ENCODE data around the gene EHF.

EHF gene

DNA sequence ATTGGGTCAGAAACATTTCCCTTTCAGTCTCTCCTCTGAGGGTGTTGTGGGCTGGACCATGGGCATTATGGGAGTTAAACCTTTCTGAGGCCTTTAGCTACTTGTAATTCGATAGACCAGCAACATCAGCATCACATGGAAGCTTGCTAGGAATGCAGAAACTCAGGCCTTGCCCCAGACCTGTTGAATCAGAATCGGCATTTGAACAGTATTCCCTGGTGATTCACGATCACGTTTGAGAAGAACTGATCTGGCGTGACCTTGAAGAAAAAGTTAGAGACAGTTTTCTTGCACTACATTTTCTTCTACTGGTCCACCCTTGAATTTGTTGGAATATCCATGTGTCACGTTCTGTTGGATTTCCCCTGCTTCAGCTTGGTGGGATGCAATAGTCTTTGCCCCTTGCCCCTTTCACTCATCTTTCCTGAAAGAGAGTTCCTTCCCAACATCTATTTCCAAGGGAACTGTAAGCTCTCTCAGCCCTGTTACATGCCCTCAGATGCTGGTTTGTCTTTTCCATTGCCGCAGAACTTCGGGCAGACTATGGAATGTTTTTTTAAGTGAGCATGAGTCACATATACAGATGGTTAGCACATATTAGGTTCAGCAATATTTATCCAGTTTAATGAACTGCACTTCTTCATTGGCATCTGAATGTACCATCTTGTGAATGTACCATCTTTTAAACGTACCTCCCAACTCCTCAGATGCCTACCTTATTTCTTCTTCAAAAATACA, 23.9 kb downstream of the EHF start:
- DNase-seq (ENCODE audit: low read depth): peak; percentile 38

DNA sequence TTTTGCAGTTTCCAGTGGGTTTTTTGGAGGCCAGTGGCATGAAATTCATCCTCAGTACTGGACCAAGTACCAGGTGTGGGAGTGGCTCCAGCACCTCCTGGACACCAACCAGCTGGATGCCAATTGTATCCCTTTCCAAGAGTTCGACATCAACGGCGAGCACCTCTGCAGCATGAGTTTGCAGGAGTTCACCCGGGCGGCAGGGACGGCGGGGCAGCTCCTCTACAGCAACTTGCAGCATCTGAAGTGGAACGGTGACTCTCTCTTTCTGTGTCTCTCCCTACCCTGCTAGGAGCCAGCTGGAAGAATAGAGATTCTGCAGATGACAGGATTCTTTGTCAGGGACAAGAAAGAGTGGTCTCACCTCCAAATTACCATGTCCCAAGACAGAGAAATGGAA, 25.5 kb downstream of the EHF start:
- no peak for DNase-seq (ENCODE audit: low read depth)

GRCh38 chr11:34647131-34647530, 26.2 kb downstream of the EHF start:
- DNase-seq (ENCODE audit: low read depth): no peak

DNA sequence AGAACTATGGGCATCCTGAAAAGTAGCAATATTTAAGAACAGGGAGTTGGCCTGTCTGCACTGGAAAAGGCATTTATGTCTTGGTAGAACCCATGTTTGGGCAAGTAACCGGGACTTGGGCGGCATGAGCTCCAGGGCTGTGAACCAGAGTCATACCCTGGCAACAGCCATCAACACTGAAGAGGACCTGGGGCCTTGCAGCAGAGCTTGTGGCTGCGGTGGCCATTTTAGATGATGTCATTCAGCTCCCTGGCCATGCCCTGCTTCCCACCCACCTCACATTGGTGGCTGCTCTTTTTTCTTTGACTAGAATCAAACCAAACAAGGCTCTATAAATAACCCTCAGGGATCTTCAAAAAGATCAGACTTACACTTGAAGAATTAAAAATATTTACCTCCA, 26.6 kb downstream of the EHF start:
- DNase-seq (ENCODE audit: low read depth): no peak

GRCh38 chr11:34648036-34648435, 27.1 kb downstream of the EHF start:
- no peak for DNase-seq (ENCODE audit: low read depth)

- no peak for DNase-seq (ENCODE audit: low read depth)
Measured at GRCh38 chr11:34649597-34649996, 28.7 kb downstream of the EHF start.

DNA sequence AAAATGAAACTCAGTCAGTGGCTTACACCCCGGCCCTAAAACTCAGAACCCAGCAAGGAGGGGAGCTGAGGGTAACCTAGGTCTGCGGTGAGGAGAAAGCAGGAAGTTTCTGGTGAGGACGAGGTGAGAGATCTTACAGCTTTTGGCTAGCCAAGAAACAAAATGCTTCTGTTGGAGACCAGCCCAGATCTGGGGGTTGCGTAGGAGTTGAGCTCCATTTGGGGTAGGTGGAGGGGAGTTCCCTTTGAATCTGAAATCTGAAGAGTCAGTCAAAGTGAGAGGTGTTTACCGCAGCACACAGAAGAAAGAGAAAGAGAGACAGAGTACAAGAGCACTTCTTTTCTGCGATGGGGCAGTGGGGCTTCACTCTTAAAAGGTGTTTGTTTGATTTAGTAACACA, 29.6 kb downstream of the EHF start:
- DNase-seq (ENCODE audit: low read depth): no peak

- DNase-seq (ENCODE audit: low read depth): no peak
Measured at GRCh38 chr11:34651551-34651950, 30.7 kb downstream of the EHF start.

- no peak for DNase-seq (ENCODE audit: low read depth)
Measured at GRCh38 chr11:34652191-34652973, 31.5 kb downstream of the EHF start.

- DNase-seq (ENCODE audit: low read depth): no peak
Measured at GRCh38 chr11:34653031-34653430, 32.1 kb downstream of the EHF start.

- peak; percentile 71 for DNase-seq (ENCODE audit: low read depth)
Measured at GRCh38 chr11:34653851-34654482, 33.1 kb downstream of the EHF start.

DNA sequence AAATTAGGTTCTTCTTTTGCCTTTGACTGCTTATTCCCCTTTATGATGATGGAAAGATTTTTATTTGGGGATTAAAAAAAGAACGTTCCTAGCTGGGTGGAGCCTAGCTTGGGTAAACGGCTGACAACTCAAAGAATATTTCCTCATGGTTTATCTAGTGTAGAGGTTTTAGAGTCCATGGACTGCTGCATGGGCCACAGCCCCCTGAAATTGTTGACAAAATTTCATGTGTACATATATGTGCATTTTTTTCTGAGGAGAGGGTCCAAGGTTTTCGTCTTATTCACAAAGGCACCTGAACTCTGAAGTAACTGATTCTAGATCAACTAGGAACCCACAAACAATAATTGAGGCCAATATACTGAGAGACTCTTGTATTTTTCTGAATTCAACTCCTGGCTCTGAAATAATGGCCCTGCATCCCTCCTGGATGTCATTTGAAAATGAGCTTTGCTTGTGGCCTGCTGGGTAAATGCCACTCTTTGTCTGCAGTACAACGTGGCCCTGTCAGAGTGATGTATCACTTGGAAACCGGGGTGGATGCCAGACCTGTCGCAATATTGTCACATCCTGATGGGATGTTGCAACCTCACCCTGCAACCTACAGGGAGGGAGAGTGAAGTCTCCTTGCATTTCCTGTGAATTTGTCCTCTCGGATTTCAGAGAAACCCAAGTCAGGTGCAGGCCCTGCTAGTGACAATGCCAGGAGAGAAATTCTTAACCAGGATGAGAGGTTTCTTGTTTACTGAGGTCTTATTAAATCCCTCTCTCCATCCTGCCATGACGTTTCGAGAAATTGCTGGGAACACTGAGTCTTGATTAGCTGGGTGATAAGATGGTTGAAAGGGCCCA, 33.8 kb downstream of the EHF start:
- DNase-seq (ENCODE audit: low read depth): peak; percentile 26

- no peak for DNase-seq (ENCODE audit: low read depth)
Measured at GRCh38 chr11:34655335-34656008, 34.6 kb downstream of the EHF start.

- DNase-seq (ENCODE audit: low read depth): no peak
Measured at GRCh38 chr11:34656062-34656720, 35.3 kb downstream of the EHF start.

- DNase-seq (ENCODE audit: low read depth): no peak
Measured at GRCh38 chr11:34658071-34659015, 37.5 kb downstream of the EHF start.

DNA sequence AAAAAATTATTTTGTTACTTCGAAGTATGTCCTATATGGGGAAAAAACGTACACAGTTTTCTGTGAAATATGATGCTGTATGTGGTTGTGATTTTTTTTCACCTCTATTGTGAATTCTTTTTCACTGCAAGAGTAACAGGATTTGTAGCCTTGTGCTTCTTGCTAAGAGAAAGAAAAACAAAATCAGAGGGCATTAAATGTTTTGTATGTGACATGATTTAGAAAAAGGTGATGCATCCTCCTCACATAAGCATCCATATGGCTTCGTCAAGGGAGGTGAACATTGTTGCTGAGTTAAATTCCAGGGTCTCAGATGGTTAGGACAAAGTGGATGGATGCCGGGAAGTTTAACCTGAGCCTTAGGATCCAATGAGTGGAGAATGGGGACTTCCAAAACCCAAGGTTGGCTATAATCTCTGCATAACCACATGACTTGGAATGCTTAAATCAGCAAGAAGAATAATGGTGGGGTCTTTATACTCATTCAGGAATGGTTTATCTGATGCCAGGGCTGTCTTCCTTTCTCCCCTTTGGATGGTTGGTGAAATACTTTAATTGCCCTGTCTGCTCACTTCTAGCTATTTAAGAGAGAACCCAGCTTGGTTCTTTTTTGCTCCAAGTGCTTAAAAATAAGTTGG, 38.3 kb downstream of the EHF start:
- DNase-seq (ENCODE audit: low read depth): no peak

DNA sequence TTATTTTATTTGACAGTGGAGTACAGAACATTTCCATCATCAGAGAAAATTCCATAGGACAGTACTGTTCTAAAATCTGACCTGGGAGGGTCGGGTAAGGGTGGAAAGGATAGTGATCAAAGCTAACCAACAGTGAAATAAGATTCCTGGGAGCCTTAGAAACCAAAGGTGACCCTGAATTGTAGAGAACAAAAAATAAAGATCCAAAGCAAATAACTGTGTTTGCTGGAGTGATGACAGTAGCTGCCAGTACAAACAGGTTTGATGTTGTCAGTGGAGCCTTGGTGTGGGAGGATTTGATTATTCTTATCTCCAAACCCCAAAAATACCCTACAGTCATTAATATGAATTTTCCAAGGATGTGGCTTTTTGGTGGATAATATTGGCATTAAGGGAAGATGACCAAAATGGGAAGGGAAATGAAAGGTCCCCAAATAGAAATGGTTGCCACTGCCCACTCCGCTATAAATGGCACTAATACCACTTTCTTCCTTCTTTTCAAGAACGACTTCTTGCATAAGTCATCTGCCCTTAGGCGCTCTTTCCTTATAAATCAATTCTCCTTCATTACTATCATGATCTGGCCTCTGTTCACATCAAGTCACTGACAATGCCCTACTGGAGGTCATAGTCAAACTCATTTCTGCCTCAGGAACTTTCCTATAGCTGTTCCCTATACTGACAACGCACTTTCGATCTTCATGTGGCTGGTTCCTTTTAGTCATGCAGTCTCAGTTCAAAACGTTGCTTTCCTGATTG, 44.4 kb downstream of the EHF start:
- DNase-seq (ENCODE audit: low read depth): no peak

DNA sequence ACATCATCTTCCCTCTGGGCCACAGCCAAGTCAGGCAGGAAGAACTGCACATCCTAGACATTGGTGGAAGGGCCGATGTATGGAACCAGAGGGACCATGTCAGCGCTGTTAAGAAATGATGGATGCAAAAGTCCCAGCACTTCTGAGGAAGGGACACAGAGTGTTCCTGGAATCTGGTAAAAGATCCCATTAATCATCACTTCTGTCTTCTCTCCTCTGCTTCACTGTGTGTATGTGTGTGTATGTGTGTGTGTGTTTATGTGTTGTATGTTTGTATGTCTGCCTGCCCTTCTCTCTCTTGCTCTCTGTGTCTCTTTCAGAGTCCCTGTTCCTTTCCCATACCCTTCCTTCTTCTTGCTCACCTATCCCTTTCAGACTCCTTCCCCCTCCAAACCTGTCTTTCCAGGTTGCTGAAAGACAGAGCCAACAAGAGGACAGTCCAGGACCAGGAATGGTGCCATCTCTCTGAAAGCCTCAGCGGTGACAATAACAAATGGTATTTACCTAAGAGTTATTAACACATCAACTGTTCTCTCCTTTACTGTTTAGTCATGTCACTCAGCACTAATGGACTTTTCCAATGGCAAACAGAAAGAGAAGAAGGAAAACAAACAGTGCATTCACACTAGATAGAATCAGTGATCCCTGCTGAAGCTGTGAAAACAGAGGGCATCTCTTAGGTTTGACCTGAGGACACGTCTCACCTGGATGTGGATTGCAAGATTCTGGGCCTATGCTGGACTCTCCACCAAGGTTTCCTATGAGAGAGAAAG, 47.1 kb downstream of the EHF start:
- no peak for DNase-seq (ENCODE audit: low read depth)
